ENCODE results near the gene RNF169.
"Not testable (repeated sequence)": the region's sequence is repeated elsewhere in the genome, so short reads cannot be mapped to it uniquely, and the experiment has no call there.

The RNF169 gene

GRCh38 chr11:74730571-74731260, 17.9 kb upstream of the RNF169 start:
- no peak for DNase-seq (ENCODE audit: low read depth)

- no peak for DNase-seq (ENCODE audit: low read depth)
Observed at GRCh38 chr11:74731301-74732094, 17.2 kb upstream of the RNF169 start, which contains the start of gene CHRDL2. TSS of gene CHRDL2 (minus strand) at chr11:74731426. CDS start at chr11:74730888, 538 bp downstream.

GRCh38 chr11:74734559-74734925, 14.1 kb upstream of the RNF169 start:
- no peak for DNase-seq (ENCODE audit: low read depth)

- DNase-seq (ENCODE audit: low read depth) = no peak
Observed at GRCh38 chr11:74735365-74735928, 13.2 kb upstream of the RNF169 start.

GRCh38 chr11:74736031-74736430, 12.6 kb upstream of the RNF169 start:
- DNase-seq (ENCODE audit: low read depth) = no peak

- no peak for DNase-seq (ENCODE audit: low read depth)
Observed at GRCh38 chr11:74739546-74740270, 8.9 kb upstream of the RNF169 start.

- DNase-seq (ENCODE audit: low read depth) = no peak
Observed at GRCh38 chr11:74742070-74742469, 6.6 kb upstream of the RNF169 start.

GRCh38 chr11:74743640-74744039, 5.0 kb upstream of the RNF169 start:
- DNase-seq (ENCODE audit: low read depth) = no peak

GRCh38 chr11:74744277-74744676, 4.4 kb upstream of the RNF169 start:
- DNase-seq (ENCODE audit: low read depth) = no peak

GRCh38 chr11:74746868-74747267, 1.8 kb upstream of the RNF169 start:
- DNase-seq (ENCODE audit: low read depth) = no peak

- peak; percentile 51 for DNase-seq (ENCODE audit: low read depth)
Observed at GRCh38 chr11:74749127-74749964, 697 bp downstream of the RNF169 start.

- no peak for DNase-seq (ENCODE audit: low read depth)
Observed at GRCh38 chr11:74749965-74750296, 1.3 kb downstream of the RNF169 start.

GRCh38 chr11:74750598-74750997, 1.9 kb downstream of the RNF169 start:
- not testable (repeated sequence) for DNase-seq (ENCODE audit: low read depth)

GRCh38 chr11:74751303-74751702, 2.7 kb downstream of the RNF169 start:
- no peak for DNase-seq (ENCODE audit: low read depth)

GRCh38 chr11:74754507-74755252, 6.0 kb downstream of the RNF169 start:
- DNase-seq (ENCODE audit: low read depth) = no peak

GRCh38 chr11:74755395-74755995, 6.8 kb downstream of the RNF169 start:
- DNase-seq (ENCODE audit: low read depth) = no peak

GRCh38 chr11:74756571-74756970, 7.9 kb downstream of the RNF169 start:
- no peak for DNase-seq (ENCODE audit: low read depth)

- DNase-seq (ENCODE audit: low read depth) = no peak
Observed at GRCh38 chr11:74766905-74767304, 18.3 kb downstream of the RNF169 start.

- not testable (repeated sequence) for DNase-seq (ENCODE audit: low read depth)
Observed at GRCh38 chr11:74768172-74768651, 19.6 kb downstream of the RNF169 start.

GRCh38 chr11:74769055-74769707, 20.5 kb downstream of the RNF169 start:
- no peak for DNase-seq (ENCODE audit: low read depth)

Data from stimulated activated CD8-positive, alpha-beta memory T cell treated with anti-CD3 and anti-CD28 coated beads, Interleukin-12 subunit alpha, Interleukin-12 subunit beta, amount 100 ng/mL, for 4 hours (primary cell).